IMR-90 (cell line): ENCODE measurements around the gene KLHL6. TPM values are rescaled to one million over a fixed set of nuclear protein-coding genes. Genes with fewer than 3 reads are reported as not detected.

ENCODE experiments used
- ATAC-seq: fragments of 200-7000 bp; cut with Tn5 transposase; 2 replicates; pipeline ENCODE4 v1.9.1; 2020; ENCODE audit warnings: low read depth, mild to moderate bottlenecking, moderate library complexity
- BruUV-seq: library from RNA; stranded (reverse); fragments of 400-500 nt; replicated peaks from 2 replicates; lab custom pipeline; 2021; lab: Mats Ljungman, UMichigan
- CTCF ChIA-PET: fragments of 300-600 bp; formaldehyde crosslinking; extraction: SDS; loops from one replicate; lab custom pipeline; 2021; ENCODE audit warnings: antibody characterized with exemption; lab: Yijun Ruan, JAX
- POLR2A ChIA-PET: fragments of 300-600 bp; sonication (Branson Sonifier 250); formaldehyde crosslinking; loops from one replicate; lab custom pipeline; 2022; ENCODE audit warnings: antibody characterized with exemption; ENCODE audit not compliant: unreplicated experiment; lab: Charles Lee
- DNase-seq: peaks from one replicate; pipeline ENCODE4 v3.0.0; 2013
- H2AFZ ChIP-seq: replicated peaks from 2 replicates; pipeline ENCODE3; 2013; ENCODE audit warnings: low read length, mild to moderate bottlenecking; ENCODE audit not compliant: poor library complexity
- H2AK5ac ChIP-seq: 2 replicates; pipeline ENCODE4 v1.6.1; 2013; ENCODE audit warnings: low read depth, low read length, inconsistent platforms
- H2AK9ac ChIP-seq: replicated peaks from 2 replicates; pipeline ENCODE3; 2013; ENCODE audit warnings: mild to moderate bottlenecking, low read depth, low read length, moderate library complexity; ENCODE audit not compliant: poor library complexity
- H2BK120ac ChIP-seq: 2 replicates; pipeline ENCODE4 v1.6.1; 2013; ENCODE audit warnings: low read depth, low read length, inconsistent platforms
- H2BK15ac ChIP-seq: 3 replicates; pipeline ENCODE4 v1.6.1; 2013; ENCODE audit warnings: low read depth, low read length, inconsistent platforms
- H2BK20ac ChIP-seq: 2 replicates; pipeline ENCODE4 v1.6.1; 2013; ENCODE audit warnings: low read depth, mild to moderate bottlenecking, inconsistent platforms, low read length, moderate library complexity
- H2BK5ac ChIP-seq: 2 replicates; pipeline ENCODE4 v1.6.1; 2013; ENCODE audit warnings: mild to moderate bottlenecking, low read depth, low read length, inconsistent platforms; ENCODE audit not compliant: poor library complexity, severe bottlenecking
- H3K14ac ChIP-seq: replicated peaks from 2 replicates; pipeline ENCODE4 v1.6.1; 2013; ENCODE audit warnings: low read depth, low read length, inconsistent platforms
- H3K18ac ChIP-seq: 2 replicates; pipeline ENCODE4 v1.6.1; 2013; ENCODE audit warnings: low read depth, low read length, control low read depth
- H3K23ac ChIP-seq: 2 replicates; pipeline ENCODE4 v1.6.1; 2013; ENCODE audit warnings: low read depth, low read length, inconsistent platforms
- H3K27ac ChIP-seq: 2 replicates; pipeline ENCODE4 v1.5.1; 2013; ENCODE audit warnings: mild to moderate bottlenecking, control low read depth, low read length; ENCODE audit not compliant: insufficient read depth
- H3K27me3 ChIP-seq: 2 replicates; pipeline ENCODE4 v1.6.1; 2013; ENCODE audit warnings: low read length; ENCODE audit not compliant: control insufficient read depth, insufficient read depth
- H3K36me3 ChIP-seq: 2 replicates; pipeline ENCODE4 v1.6.1; 2013; ENCODE audit warnings: low read length, mixed read lengths; ENCODE audit not compliant: control insufficient read depth, insufficient read depth
- H3K4ac ChIP-seq: 2 replicates; pipeline ENCODE4 v1.6.1; 2013; ENCODE audit warnings: low read depth, low read length, inconsistent platforms
- H3K4me1 ChIP-seq: 2 replicates; pipeline ENCODE4 v1.6.1; 2013; ENCODE audit warnings: low read length, mixed read lengths; ENCODE audit not compliant: control insufficient read depth, insufficient read depth
- H3K4me2 ChIP-seq: 2 replicates; pipeline ENCODE4 v1.6.1; 2013; ENCODE audit warnings: low read depth, mild to moderate bottlenecking, control low read depth, low read length, moderate library complexity
- H3K4me3 ChIP-seq: 2 replicates; pipeline ENCODE4 v1.5.1; 2013; ENCODE audit warnings: low read depth, mild to moderate bottlenecking, control low read depth, low read length, moderate library complexity; ENCODE audit not compliant: insufficient read depth
- H3K56ac ChIP-seq: 2 replicates; pipeline ENCODE4 v1.6.1; 2013; ENCODE audit warnings: low read length, inconsistent platforms; ENCODE audit not compliant: insufficient read depth; ENCODE audit errors: extremely low read depth
- H3K79me1 ChIP-seq, 2 experiments: 2 replicates each; pipeline ENCODE4 v1.6.1; 2013; ENCODE audit warnings: low read length in 2 of 2, inconsistent platforms in 1 of 2, low read depth in 1 of 2
- H3K9ac ChIP-seq: 2 replicates; pipeline ENCODE4 v1.6.1; 2013; ENCODE audit warnings: low read depth, low read length, control low read depth
- H3K9me1 ChIP-seq: 2 replicates; pipeline ENCODE4 v1.6.1; 2013; ENCODE audit warnings: low read length, inconsistent platforms; ENCODE audit not compliant: insufficient read depth
- H3K9me3 ChIP-seq: 2 replicates; pipeline ENCODE4 v1.6.1; 2013; ENCODE audit warnings: low read length; ENCODE audit not compliant: control insufficient read depth, insufficient read depth
- H4K20me1 ChIP-seq: 2 replicates; pipeline ENCODE4 v1.6.1; 2013; ENCODE audit warnings: low read length, inconsistent platforms; ENCODE audit not compliant: insufficient read depth
- H4K5ac ChIP-seq: 2 replicates; pipeline ENCODE4 v1.6.1; 2013; ENCODE audit warnings: mild to moderate bottlenecking, low read depth, low read length, control low read depth
- H4K8ac ChIP-seq, 2 experiments: 2 replicates each; pipeline ENCODE4 v1.6.1; 2013; ENCODE audit warnings: low read depth in 2 of 2, low read length in 2 of 2, control low read depth in 1 of 2, inconsistent platforms in 1 of 2
- H4K91ac ChIP-seq: 2 replicates; pipeline ENCODE4 v1.6.1; 2013; ENCODE audit warnings: low read depth, low read length, inconsistent platforms; ENCODE audit not compliant: insufficient read depth
- BHLHE40 ChIP-seq: fragments of 150-350 bp; IDR thresholded peaks from 2 replicates; pipeline ENCODE4 v1.6.1; 2016; ENCODE audit warnings: mild to moderate bottlenecking, low read depth, low read length
- CEBPB ChIP-seq: IDR thresholded peaks from 2 replicates; pipeline ENCODE4 v1.6.1; 2012; ENCODE audit warnings: low read depth, low read length, improper control_type of control experiment
- MAZ ChIP-seq: IDR thresholded peaks from 2 replicates; pipeline ENCODE4 v1.6.1; 2012; ENCODE audit warnings: low read depth, mild to moderate bottlenecking, low read length, improper control_type of control experiment, moderate library complexity, borderline replicate concordance
- NFE2L2 ChIP-seq: fragments of 150-350 bp; IDR thresholded peaks from 2 replicates; pipeline ENCODE4 v1.6.1; 2016; ENCODE audit warnings: low read depth, mild to moderate bottlenecking, low read length
- POLR2A ChIP-seq: IDR thresholded peaks from 2 replicates; pipeline ENCODE4 v1.6.1; 2012; ENCODE audit warnings: mild to moderate bottlenecking, low read depth, low read length
- RCOR1 ChIP-seq: IDR thresholded peaks from 2 replicates; pipeline ENCODE4 v1.6.1; 2012; ENCODE audit warnings: mild to moderate bottlenecking, low read length, improper control_type of control experiment; ENCODE audit not compliant: insufficient replicate concordance
- SMC3 ChIP-seq: fragments of 150-350 bp; IDR thresholded peaks from 2 replicates; pipeline ENCODE4 v1.6.1; 2016; ENCODE audit warnings: low read depth, mild to moderate bottlenecking, antibody characterized with exemption, low read length, moderate library complexity
- WGBS, 2 experiments: methylation state at CpG; one replicate each; pipeline versions ENCODE4 v1.1.5 to v1.1.7; 2013; ENCODE audit warnings: missing lambda C conversion rate in 2 of 2; ENCODE audit not compliant: insufficient read length in 1 of 2; ENCODE audit errors: extremely low coverage in 2 of 2; 5-methylcytosine and 5-hydroxymethylcytosine counted together
- dilution Hi-C: fragments of 300-500 bp; cut with HindIII; formaldehyde crosslinking; loops from one replicate; pipeline ENCODE4 v1.14.3; 2018; ENCODE audit warnings: low sequenced_read_pairs; ENCODE audit not compliant: unreplicated experiment
- in situ Hi-C: fragments of 300-500 bp; cut with MboI; formaldehyde crosslinking; loops from 3 replicates; pipeline ENCODE4 v1.14.3; 2019; ENCODE audit warnings: low sequenced_read_pairs, inconsistent platforms, mixed read lengths
- intact Hi-C: fragments of 100-400 bp; cut with micrococcal nuclease; formaldehyde crosslinking; loops from 2 replicates; pipeline ENCODE4 v1.10.0; 2022
- microRNA-seq, 2 experiments: library from miRNA; stranded (forward) in 1 of 2; unstranded in 1 of 2; fragments of 10-50 nt in 1 of 2; fragments of <30 nt in 1 of 2; gene quantifications in 1 of 2; microRNA quantifications in 1 of 2; one replicate each; pipeline versions ENCODE3 to v1.1.0; 2013 to 2020; ENCODE audit not compliant: insufficient read depth in 1 of 2, insufficient read length in 1 of 2, unreplicated experiment in 1 of 2
- polyA plus RNA-seq, 3 experiments: library from polyadenylated mRNA; depleted of rRNA; stranded (reverse); fragments of >200 nt; gene quantifications; 2 replicates each; pipeline ENCODE4 v1.2.3, GENCODE V29; 2012; ENCODE audit warnings: low replicate concordance in 1 of 3
- small RNA-seq, 5 experiments: library from RNA; depleted of rRNA; stranded (forward); fragments of <200 nt; gene quantifications; one replicate each; pipeline ENCODE3, GENCODE V24; 2012
- total RNA-seq: library from RNA; depleted of rRNA; stranded (reverse); fragments of >200 nt; gene quantifications from 2 replicates; pipeline ENCODE4 v1.2.3, GENCODE V29; 2012; rRNA removed
- TF ChIP-seq, protein P1 (sequence below): fragments of 150-350 bp; IDR thresholded peaks from 2 replicates; pipeline ENCODE4 v1.6.1; 2016; ENCODE audit warnings: low read depth, mild to moderate bottlenecking, low read length, moderate library complexity, borderline replicate concordance

KLHL6 gene
- total and polyA plus RNA-seq, 2 of the 4 experiments (the other 2 are of a cell fraction): not detected

DNA sequence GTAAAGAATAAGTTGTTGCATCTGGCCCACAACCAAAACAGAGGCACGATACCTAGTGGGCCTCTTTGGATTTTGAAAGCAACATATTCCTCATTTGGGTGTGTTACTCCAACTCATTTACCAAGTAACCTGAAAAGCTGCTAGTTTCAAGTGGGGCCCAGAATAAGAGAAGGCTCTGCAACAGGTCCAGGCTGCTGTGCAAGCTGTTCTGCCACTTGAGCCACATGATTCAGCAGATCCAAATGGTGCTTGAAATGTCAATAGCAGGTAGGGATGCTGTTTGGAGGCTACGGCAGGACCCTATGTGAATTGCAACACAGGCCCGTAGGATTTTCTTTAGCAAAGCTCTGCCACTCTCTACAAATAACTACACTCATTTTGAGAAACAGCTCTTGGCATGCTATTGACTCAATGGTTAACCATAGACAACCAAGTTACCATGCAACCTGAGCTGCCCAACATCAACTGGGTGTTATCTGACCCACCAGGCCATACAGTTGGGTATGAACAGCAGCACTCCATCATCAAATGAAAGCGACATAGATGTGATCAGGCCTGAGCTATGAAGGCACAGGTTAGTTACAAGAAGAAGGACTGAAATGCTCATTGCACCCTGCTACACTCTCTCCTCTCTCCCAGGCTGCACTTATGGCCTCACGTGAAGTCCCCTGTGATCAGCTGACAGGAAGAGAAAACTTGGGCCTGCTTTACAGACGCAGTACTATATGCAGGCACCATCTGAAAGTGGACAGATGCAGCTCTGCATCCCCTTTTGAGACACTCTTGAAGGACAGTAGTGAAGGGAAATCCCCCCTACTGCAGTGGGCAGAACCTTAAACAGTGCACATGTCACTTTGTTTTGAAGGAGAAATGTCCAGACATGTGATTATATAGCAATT is 117.6 kb downstream of the KLHL6 start:
- POLR2A ChIA-PET: no interaction called here
- Histone ChIP-seq H3K4me1 (no peaks in the 10 kb centered on the region), H3K36me3 (no peaks in the 10 kb centered on the region), H3K23ac (no peak overlapping the region), H3K4me2 (no peak overlapping the region), H2BK5ac (no peak overlapping the region), H3K79me1 (no peaks in the 10 kb centered on the region), H2AK9ac (no peak overlapping the region), H3K4ac (no peak overlapping the region), H2AK5ac (no peak overlapping the region), H2BK20ac (no peak overlapping the region), H4K5ac (no peak overlapping the region), H3K18ac (no peak overlapping the region), H2BK120ac (no peak overlapping the region), H3K9ac (no peak overlapping the region), H3K14ac (no peak overlapping the region), H4K20me1 (no peaks in the 10 kb centered on the region), H2AFZ (no peak overlapping the region), H4K91ac (no peak overlapping the region), H3K27me3 (peaks cover 41% of the 10 kb centered on the region), H3K4me3 (no peak overlapping the region), H4K8ac (no peak overlapping the region), H3K9me1 (no peaks in the 10 kb centered on the region), H3K9me3 (peaks cover 2% of the 10 kb centered on the region; the same call in 1 of the 2 replicates), H3K27ac (no peak overlapping the region), H3K56ac (no peak overlapping the region), H2BK15ac (no peak overlapping the region)
- dilution Hi-C loops (no loop called here), in situ Hi-C loops (no loop called here), intact Hi-C loops (no loop called here)
- no CpG with 5 or more reads among the region's 6 CpGs for WGBS, 2 experiments
- no peak for TF ChIP-seq POLR2A
- TF ChIP-seq NFE2L2: no peak
- TF ChIP-seq SMC3: no peak
- TF ChIP-seq MAZ: no peak
- TF ChIP-seq, protein P1, sequence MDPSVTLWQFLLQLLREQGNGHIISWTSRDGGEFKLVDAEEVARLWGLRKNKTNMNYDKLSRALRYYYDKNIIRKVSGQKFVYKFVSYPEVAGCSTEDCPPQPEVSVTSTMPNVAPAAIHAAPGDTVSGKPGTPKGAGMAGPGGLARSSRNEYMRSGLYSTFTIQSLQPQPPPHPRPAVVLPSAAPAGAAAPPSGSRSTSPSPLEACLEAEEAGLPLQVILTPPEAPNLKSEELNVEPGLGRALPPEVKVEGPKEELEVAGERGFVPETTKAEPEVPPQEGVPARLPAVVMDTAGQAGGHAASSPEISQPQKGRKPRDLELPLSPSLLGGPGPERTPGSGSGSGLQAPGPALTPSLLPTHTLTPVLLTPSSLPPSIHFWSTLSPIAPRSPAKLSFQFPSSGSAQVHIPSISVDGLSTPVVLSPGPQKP: no peak
- TF ChIP-seq CEBPB: no peak
- no peak for TF ChIP-seq RCOR1
- TF ChIP-seq BHLHE40: no peak
- ATAC-seq (no peak), DNase-seq (no peak)
- CTCF ChIA-PET: no interaction called here
- BruUV-seq: no TSS peak

Small RNA genes lying within 50 kb of the gene (microRNA-seq; reads per million reads assigned to microRNA genes)
- gene RF00092 (ENCODE audit: insufficient read depth, insufficient read length) (not detected), gene RF00394 (ENCODE audit: insufficient read depth, insufficient read length) (not detected), gene RF01241 (ENCODE audit: insufficient read depth, insufficient read length) (not detected), gene SNORA63D (ENCODE audit: insufficient read depth, insufficient read length) (not detected)

Small RNA genes lying within 50 kb of the gene (small RNA-seq; reads per million reads assigned to genes)
- gene RF00092 (0 reads per million in 5 experiments), gene RF00394 (0 reads per million in 5 experiments), gene RF01241 (0 reads per million in 5 experiments), gene SNORA63D (0 to 2.6 (median 0.93) reads per million in 5 experiments)

Other genes with a start within 250 kb of the KLHL6 start
- under 0.01 TPM in 1 of 2 replicates, not detected in the other for gene MCF2L2, start 127.1 kb downstream of the KLHL6 start, total RNA-seq
- 0.17 TPM in 1 of 2 replicates, not detected in the other for gene MCF2L2, start 127.1 kb downstream of the KLHL6 start, polyA plus RNA-seq (2012; rRNA removed)
- gene KLHL24, start 79.9 kb upstream of the KLHL6 start, total RNA-seq: 25.6 and 28.3 TPM in 2 replicates
- gene KLHL24, start 79.9 kb upstream of the KLHL6 start, polyA plus RNA-seq (2012; rRNA removed): 3.3 and 5.7 TPM in 2 replicates
- gene YEATS2, start 142.1 kb upstream of the KLHL6 start, total RNA-seq: 43.0 and 45.0 TPM in 2 replicates
- gene YEATS2, start 142.1 kb upstream of the KLHL6 start, polyA plus RNA-seq (2012; rRNA removed): 30.1 and 32.0 TPM in 2 replicates